Measurements from ENCODE around the gene SNRPB2.

- TF ChIP-seq POLR2AphosphoS5 (IDR thresholded peaks at IDR 0.05; ENCODE audit: borderline replicate concordance, low read depth, low read length): no peak
- TF ChIP-seq EZH2 (IDR thresholded peaks at IDR 0.05): no peak
- TF ChIP-seq FOXP2 (optimal IDR thresholded peaks at IDR 0.05; ENCODE audit: control extremely low read depth, extremely low read length, insufficient read depth): no peak
These were observed 22.3 kb downstream of the SNRPB2 start for GRCh38 chr20:16752082-16752481.
